GM21381 (cell line): ENCODE data around the gene HK3.

ENCODE experiments used
- ATAC-seq: cut with Tn5 transposase; IDR thresholded peaks from one replicate; pipeline ENCODE4 v1.9.1; 2021; ENCODE audit warnings: mild to moderate bottlenecking, moderate library complexity; ENCODE audit not compliant: unreplicated experiment

The HK3 gene

DNA sequence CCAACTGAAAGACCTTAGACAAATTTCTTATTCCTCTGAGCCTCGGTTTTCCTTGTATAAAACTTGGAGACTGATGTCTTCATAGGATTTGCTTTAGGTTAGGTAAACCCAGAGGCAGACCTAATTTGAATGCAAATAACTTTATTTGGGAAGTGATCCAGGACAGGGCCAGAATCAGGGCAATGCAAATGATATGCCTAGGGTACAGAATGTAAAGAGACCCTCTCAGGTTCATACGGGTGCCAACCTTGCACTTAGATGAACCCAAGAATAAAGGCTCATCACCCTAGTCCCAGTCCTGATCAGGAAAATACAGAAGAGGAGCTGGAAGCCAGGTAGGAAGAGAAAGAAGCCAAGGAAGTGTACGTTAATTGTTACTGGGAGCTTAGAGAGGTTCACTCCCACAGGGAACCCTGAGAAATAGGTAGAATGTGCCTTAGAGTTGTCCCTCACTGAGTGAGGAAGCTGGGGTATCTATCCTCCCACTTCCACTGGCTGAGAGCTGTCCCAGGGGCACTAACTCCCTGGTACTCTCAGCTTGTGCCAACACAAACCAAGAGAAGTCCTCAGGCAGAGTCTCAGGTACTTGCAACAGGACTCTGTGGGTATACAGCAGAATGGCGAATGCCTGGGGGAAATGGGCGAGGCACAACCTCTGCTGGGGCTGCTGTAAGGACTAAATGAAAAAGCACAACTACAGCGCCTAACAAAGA lies 3.1 kb upstream of the HK3 start:
- ATAC-seq, result no peak

DNA sequence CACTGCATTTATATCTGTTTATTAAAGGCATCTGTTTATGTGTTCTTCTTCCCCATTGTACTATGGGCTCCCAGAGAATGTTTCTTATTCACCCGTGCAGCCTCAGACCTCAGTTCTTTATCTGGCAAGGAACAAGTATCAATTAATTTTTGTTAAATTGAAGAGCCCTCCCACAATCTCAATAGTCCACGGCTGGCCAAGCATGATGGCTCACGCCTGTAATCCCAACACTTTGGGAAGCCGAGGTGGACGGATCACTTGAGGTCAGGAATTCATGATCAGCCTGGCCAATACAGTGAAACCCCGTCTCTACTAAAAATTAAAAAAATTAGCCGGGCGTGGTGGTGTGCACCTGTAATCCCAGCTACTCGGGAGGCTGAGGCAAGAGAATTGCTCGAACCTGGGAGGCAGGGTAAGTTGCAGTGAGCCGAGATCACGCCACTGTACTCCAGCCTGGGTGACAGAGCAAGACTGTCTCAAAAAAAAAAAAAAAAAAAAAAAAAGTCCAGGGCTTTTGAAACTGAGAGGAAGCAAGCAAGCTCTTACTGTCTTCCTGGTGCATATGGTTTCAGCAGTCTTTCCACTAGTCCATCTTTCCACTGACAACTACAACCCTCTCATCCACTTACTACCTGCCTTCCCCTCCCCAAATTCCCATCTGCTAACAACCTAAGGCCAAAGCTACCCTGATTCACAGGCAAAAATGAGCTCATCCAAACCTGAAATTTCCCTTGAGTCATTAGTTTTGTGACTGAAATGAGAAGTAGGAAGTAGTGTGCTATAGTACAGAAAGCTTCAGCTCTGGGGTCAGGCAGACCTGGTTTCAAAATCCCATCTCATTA lies 2.3 kb upstream of the HK3 start:
- peak; percentile 66 for ATAC-seq

DNA sequence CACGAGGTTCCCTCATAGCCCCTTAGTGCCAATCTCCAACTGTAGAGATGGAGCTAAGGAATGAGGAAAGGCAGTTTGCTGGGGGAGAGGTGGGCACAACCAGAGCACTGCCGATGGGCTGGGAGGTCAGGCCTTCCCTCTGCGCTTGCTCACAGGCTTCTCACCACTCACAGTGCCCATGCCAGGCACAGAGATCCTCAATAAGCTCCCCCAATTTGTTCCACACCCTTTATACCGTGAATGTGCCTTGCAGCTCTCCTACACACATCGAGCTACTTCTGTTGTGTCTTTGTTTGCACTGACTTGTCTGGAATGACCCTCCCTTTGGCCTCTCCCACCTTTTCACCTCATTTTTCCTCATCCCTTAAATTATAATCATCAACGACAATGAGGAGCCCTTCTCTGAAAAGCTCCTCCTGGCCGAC lies 1.6 kb upstream of the HK3 start:
- no peak for ATAC-seq

DNA sequence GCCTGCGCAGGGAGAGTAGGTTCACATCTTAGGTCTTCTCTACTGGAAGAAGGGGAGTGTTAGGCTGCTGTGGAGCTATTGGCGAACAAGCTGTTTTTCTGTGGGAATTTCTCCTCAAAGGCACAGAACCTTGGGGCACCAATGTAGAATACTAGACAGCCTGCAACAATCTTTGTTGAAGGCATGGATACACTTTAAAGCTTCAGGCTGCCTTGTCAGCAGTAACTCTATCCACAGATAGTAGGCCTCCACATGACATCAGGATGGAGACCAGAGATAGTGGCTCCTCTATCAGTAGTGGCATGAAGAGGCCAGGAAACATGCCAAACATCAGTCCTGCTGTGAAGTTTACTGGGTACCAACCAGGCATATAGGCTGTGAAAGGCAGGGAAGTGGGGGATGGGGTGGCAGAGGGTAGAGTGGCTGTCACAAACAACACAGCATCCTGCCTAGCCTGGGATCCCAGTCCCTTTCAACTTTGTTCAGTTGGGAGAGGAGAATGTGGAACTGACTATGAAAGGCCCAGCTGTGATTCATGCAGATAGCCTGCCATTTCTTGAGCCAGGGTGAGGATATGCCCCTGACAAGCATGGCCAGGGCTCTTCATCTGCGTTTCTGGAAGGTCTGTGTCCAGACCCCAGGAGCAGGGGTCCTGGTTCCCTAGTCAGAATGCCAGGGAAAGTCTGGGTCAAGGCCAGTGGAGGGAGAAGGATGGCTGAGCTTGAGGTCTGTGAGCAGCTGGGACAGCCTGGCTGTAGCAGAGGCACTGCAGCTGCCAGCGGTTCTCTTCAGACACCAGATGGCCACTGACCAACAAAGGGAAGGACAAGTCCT lies 1.0 kb upstream of the HK3 start:
- ATAC-seq, result no peak

- no peak for ATAC-seq
These were observed 1.9 kb downstream of the HK3 start for GRCh38 chr5:176897263-176897662.

DNA sequence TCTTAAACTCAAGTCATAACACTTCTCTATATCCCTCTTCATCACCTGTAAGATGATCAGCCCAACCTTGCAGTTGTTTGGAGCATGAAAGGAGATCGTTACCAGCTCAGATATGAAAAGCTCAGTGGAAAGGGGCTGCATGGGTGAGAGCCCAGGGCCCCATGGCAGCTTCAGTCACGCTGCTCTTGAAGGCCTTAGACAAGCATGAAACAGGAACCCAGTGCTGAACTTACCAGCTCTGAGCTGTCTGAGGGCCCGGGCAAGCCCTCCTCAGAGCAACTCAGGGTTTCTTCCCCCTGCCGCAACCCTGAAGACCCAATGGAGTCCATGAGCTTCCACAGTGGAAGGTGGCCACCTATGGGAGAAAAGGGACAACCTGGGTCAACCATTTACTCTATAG lies 3.3 kb downstream of the HK3 start:
- no peak for ATAC-seq

- no peak for ATAC-seq
These were observed 4.8 kb downstream of the HK3 start for GRCh38 chr5:176894298-176894697.

GRCh38 chr5:176892663-176893062 lies 6.5 kb downstream of the HK3 start:
- ATAC-seq, result no peak

DNA sequence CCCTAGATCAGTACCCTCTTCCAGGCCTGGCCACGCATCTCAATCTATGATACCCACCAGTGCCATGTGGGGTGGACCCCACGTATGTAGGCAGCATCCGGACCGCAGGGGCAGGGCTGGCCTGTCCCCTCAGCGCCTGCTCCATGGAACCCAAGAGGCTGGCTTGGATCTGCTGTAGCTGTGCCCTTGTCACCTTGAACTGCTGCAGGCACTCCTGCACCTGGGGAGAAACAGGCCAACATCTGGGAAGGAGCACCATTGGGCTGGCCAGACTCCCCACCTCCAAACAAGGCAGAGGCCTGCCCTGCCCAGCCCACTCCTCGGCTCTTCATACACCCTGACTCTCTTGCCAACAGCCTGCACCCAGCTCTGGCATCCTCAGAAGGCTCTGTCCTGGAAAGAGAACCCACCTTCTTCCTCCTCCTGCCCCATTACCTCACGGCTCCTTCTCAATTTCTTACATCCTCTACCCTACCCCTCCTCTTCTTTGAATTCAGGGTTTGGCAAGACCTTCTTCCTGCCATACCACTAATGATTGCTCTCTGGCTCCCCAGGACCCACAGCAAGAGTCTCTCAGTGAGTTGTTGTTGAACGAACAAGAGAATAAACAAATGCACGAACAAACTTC lies 7.7 kb downstream of the HK3 start:
- no peak for ATAC-seq

DNA sequence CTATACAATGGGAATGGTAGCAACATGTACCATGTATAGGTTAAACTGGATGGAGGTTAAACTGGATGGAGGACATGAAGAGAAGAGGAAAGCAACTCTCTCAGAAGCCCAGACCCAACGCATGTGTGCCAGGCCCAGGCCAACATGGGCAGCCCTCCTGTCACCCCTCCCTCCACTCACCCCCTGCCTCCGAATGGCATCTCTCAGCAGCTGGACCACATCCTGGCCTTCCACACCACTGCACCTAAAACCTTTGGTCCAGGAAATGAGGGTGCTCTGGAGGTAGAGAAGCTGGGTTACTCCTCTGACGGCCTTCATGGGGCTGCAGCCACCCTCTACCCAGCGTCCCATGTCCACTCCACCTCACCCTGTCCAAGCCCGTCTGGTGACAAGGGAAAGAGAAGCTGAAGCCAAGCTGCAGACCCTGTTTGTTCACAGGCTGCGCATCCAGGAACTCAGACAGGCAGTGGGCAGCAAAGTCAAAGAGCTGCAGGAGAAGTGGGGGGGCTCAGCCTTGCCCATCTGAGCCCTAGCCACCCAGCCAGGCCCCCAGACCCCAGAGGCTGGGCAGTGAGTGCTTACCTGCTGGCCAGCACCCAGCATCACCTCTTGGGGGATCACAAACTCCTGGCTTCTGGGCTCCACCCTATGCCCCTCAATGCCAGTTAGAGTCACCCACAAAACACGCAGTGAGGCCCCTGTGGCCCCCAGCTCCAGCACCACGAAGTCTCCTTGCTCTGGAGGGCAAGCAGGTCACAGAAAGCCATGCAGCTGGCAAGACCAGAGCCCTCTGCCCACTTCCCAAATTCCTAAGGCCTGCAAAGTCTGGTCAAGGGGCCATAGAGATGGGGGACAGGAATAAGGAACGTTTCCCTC lies 8.5 kb downstream of the HK3 start:
- no peak for ATAC-seq

- no peak for ATAC-seq
These were observed 9.5 kb downstream of the HK3 start for GRCh38 chr5:176889321-176890280.

GRCh38 chr5:176888865-176889165 lies 10.3 kb downstream of the HK3 start:
- no peak for ATAC-seq

DNA sequence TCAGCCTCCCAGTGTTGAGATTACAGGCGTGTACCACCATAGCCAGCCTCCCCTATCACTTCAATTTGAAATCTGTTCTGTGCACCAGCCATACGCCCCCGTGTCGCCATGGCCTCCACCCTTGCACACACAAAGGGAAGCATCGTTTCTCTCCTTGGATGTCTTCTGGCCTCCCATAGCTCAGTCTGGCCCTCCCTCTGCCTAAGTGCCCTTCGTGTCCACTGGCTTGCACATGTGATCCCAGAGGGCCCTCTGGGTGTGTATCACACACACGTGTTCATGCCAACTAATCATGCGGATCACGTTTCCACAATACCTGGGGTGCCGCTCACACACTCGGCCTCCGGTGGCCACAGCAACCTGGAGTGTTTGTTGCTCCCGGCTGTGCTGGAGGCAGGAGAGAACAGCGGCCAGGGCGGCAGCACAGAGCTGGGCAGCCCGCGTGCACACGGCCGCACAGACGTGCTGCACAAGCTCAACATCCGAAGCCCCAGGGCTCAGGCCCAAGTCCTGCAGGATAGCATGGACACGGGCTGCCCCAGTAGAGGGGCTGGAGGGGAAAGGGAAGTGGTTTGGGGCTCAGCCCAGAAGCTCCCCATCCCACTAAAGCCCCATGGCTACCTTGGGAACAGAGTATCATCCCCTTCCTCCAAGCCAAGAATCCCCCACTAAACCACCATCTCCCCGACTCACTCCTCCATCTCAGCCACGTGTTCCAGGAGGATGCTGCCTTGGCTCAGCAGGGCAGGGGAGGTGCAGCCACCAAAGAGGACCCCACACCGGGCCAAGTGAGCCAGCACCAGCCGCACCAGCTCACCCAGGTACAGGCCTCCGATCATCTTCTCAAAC lies 10.9 kb downstream of the HK3 start:
- ATAC-seq, result no peak

DNA sequence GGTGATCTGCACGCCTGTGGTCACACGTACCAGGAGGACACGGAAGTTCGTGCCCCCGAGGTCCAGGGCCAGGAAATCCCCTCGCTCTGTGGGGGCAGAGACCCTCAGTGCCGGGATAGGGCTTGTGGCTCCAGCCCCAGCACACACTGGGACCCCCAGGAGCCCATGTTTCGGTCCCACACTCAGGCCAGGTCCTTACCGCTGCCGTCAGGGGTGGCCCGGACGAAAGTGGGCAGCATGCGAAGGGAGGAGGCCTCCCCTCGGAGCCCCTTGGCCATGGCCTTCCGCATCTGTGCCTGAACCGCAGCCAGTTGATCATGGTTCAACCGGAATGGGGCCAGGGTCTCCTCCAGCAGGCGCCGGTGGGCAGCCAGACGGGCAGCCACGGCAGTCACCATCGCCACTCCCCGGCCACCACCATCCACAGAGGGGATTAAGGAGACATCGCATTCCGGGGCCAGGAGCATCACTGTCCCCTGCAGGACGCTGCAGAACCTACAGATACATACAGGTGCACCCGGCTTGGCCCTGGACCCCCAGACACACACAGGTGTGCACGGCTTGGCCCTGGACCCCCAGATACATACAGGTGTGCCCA lies 11.8 kb downstream of the HK3 start:
- ATAC-seq, result no peak

DNA sequence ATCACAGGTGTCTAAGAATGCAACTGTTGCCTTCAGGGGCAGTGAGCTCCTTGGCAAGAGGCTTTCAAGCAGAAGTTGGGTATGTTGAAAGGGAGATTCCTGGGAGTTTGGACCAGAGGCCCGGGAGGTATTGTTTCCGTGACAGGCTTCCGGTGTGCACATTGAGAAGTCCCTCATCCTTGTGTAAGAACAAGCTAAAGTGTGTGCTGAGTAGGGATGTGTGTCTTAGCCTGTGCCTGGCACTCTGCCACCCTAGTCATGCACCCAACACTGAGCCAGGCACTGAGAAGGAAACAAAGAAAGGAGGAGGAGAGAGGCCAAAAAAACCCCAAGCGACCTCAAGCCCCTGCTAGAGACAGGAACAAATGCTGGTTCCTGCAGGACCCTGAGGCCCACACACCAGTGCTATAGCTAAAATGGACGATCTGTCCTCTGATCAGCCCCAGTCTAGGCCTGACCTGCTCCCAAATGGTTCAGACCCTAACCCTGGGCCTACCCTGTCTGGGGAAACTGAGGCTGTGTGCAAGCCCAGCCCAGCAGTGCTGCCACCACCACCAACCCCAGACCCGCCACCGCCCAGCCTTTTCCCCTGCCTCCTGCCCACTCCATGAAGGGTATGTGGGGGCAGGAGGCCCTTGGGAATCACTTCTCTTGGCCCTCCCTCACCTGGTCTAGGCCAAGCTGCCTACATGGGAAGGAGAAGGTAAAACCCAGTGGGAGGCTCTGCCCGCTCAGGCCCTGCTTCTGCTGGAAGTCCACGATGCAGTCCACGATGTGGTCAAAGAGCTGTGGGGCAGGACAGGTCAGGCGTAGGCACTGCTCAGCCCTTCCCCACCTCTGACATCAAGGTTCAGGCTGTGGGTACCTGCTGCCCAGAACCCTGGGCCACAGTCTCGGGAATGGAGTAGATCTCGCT lies 12.6 kb downstream of the HK3 start:
- ATAC-seq, result no peak

- ATAC-seq, result no peak
These were observed 14.6 kb downstream of the HK3 start for GRCh38 chr5:176884571-176884890.
